Measurements from ENCODE around the gene MAT2B. TPM values are rescaled to one million over a fixed set of nuclear protein-coding genes. Genes with fewer than 3 reads are reported as not detected.
A peak's percentile ranks its signal among the peaks of the same experiment; 100 is the strongest.

The MAT2B gene
- total RNA-seq = 104 and 105 TPM in 2 replicates

DNA sequence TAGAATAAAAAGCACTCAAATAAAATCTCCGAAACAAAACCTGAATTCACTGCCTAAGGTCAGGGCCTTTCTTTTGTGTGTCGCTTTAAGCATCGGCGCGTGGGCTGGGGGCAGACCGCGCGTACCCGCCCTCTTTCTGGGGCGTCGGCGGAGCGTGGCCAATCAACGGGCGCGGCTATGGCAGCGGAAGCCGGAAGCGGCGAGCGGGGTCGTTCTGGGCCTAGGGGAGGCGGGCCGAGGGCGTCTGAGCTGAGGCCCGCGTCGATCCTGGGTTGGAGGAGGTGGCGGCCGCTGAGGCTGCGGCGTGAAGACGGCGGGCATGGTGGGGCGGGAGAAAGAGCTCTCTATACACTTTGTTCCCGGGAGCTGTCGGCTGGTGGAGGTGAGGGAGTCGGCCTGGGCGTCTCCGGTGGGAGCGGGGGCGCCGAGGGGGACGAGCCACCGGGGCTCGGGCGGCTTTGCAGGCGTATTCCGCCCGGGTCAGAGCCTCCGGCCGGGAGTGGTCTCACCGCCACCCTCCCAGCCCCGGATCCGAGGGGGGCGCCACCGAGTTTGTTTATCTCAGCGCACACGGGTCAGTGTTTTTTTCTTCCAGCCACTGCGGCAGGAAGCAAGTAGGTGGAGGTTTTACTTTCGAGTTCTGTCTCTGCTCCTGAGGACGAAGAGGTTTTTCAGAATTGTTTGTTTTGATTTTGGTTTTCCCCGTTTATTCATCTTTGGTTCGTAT is at the start of gene MAT2B:
Gene MAT2B, plus strand, starts transcription at position 252 of the 727 bp plus-strand sequence. Its CDS starts 68 bp downstream, at position 320.
- peak; percentile 99 for DNase-seq
- peak within 1 kb of the TSS; percentile 97 for H3K27ac Mint-ChIP-seq
- peaks cover 43% of the 10 kb centered on the region for H3K4me1 Mint-ChIP-seq
- H3K4me3 Mint-ChIP-seq = peak within 1 kb of the TSS; percentile 93
- peaks cover 21% of the 10 kb centered on the region for H3K36me3 Mint-ChIP-seq (ENCODE audit: low read depth)
- H3K27me3 Mint-ChIP-seq = peaks cover 2% of the 10 kb centered on the region
- H3K9me3 Mint-ChIP-seq = no peaks in the 10 kb centered on the region
- intact Hi-C loops (cut with micrococcal nuclease) = loop anchor here (1.0 to 2.0 kb wide), 3 partner anchors 45 to 68 kb away; partner anchors contain the start of genes CCNG1, HMMR and NUDCD2

DNA sequence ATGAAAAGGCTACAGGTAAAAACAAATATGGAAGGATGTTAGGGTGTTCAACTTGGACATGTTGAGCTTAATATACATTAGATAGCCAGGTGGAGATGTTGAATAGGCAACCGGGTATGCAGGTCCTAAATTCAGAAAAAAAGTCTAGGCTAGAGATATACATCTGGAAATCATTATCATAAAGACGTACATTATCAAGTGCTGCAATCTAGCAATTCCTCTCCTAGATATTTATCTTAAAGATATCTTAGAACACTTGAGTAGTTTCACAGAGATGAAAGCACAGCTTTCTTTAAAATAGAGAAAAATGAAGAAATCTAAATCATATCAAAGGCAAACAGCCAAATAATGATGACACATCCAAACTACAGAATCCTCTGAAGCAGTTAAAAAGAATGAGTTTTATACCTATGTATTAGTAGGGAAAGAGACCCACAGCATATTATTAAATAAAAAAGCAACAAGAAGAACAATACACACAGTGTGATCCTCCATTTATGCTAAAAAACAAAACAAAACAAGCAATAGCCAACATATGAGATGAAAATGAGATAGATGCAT is 49.3 kb upstream of the MAT2B start:
- intact Hi-C loops (cut with micrococcal nuclease) = no loop called here
- Mint-ChIP-seq H3K27ac (no peak overlapping the region), H3K27me3 (no peaks in the 10 kb centered on the region), H3K4me1 (peaks cover 37% of the 10 kb centered on the region), H3K4me3 (no peak overlapping the region), H3K9me3 (no peaks in the 10 kb centered on the region), H3K36me3 (ENCODE audit: low read depth) (peaks cover 47% of the 10 kb centered on the region)
- no peak for DNase-seq

DNA sequence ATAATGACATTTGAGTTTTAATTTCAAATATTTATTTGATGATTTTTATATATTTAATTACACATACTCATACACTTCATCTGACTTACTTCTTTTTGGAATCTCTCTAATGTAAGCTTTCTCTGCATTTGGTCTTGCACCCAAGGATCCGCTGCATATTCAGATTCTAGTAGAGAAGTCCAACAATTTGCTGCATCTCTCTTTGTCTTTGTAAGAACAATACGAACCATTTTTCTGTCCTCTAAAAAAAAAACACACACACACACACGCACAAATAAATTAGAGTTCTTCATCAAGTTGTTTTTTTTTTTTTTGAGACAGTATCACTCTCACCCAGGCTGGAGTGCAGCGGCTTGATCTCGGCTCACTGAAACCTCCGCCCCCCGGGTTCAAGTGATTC is 48.6 kb upstream of the MAT2B start:
- Mint-ChIP-seq H3K36me3 (ENCODE audit: low read depth) (peaks cover 42% of the 10 kb centered on the region), H3K27me3 (no peaks in the 10 kb centered on the region), H3K27ac (no peak overlapping the region), H3K4me1 (peaks cover 37% of the 10 kb centered on the region), H3K9me3 (no peaks in the 10 kb centered on the region), H3K4me3 (no peak overlapping the region)
- no peak for DNase-seq
- intact Hi-C loops (cut with micrococcal nuclease) = no loop called here

DNA sequence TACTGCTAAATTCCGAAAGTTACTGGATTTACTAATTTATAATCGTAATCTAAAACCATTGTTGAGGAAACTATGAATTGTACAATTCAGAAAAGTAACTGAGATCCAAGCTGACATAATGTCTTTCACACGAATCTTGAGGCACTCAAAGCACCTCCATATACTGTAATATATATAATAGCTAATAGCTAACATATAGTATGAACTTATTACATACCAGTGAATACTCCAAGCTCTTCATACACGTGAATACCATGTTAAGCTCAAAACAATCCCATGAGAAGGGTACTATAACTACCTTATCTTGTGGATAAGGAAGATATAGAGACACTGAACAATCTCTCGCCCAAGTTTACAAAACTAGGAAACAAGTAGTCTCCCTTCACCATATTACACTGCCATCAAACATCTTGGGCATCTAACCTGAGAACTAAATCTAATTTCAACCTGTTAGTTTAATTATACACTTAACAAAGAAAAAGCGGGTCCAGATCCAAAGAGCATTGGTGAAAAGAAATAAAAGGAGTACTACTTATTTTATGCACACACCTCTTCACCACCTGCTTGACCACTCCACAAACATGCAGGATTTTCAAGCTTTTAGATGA is 46.5 kb upstream of the MAT2B start:
- peaks cover 43% of the 10 kb centered on the region for H3K4me1 Mint-ChIP-seq
- peak overlapping the region; percentile 99 for H3K27ac Mint-ChIP-seq
- intact Hi-C loops (cut with micrococcal nuclease) = no loop called here
- H3K4me3 Mint-ChIP-seq = peak overlapping the region; percentile 90
- H3K36me3 Mint-ChIP-seq (ENCODE audit: low read depth) = peaks cover 32% of the 10 kb centered on the region
- H3K27me3 Mint-ChIP-seq = no peaks in the 10 kb centered on the region
- no peaks in the 10 kb centered on the region for H3K9me3 Mint-ChIP-seq
- DNase-seq = no peak

DNA sequence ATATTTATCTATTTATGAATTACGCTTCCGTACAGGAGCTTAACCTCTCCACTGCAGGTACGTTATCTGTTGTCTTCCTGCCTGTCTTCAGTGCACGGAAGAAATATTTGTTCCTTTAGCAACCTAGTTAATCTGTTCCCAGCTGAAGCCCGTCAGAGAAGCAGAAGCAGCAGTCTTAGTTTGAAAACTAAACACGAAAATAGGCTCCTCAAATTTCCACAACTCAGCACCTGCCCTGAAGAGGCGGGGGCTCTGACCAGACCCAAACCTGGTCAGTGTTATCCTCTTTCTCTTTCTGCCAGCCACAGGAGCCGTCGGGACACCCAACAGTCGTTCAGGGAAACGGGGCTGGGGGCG is 46.0 kb upstream of the MAT2B start:
- no peaks in the 10 kb centered on the region for H3K27me3 Mint-ChIP-seq
- peaks cover 36% of the 10 kb centered on the region for H3K36me3 Mint-ChIP-seq (ENCODE audit: low read depth)
- intact Hi-C loops (cut with micrococcal nuclease) = no loop called here
- no peaks in the 10 kb centered on the region for H3K9me3 Mint-ChIP-seq
- H3K27ac Mint-ChIP-seq = peak overlapping the region; percentile 99
- DNase-seq = no peak
- H3K4me1 Mint-ChIP-seq = peaks cover 46% of the 10 kb centered on the region
- peak overlapping the region; percentile 90 for H3K4me3 Mint-ChIP-seq

DNA sequence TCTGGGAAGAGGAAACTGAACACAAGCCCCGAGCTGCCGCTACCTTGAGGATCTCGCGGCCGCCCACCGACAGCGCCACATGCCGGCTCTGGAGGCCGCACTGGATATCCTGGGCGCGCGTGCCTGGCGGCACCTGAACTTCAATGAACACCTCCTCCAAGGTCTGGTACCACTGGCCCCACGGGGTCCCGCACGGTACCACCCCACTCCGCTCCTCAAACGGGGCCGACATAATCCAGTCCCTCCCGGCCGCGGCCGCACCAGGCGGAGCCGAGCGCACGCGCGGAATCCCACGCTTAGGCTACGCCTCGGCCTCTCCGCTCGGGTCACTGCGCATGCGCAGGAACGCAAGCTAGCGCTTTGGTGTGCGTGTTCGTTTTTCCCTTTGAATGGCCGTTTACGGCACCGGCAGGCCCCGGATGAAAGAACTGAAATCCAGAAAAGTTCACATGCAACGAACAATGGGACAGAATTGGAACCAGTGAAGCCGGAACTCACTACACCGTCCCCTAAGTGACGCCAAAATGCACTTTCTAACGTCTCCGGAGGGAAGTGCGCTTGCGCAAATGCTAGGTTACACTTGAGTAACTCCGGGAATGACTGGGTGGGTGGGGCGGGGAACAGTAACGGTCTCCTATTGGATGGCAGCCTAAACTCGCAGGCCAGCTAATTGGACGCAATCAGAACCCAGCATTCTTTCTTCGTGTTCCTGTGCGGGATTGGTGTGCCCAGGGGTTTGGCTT is 45.4 kb upstream of the MAT2B start, which contains the start of gene NUDCD2:
Gene NUDCD2, minus strand, starts transcription at position 284 of the 743 bp plus-strand sequence. Its CDS starts 52 bp downstream, at position 232.
- H3K36me3 Mint-ChIP-seq (ENCODE audit: low read depth) = peaks cover 34% of the 10 kb centered on the region
- no peaks in the 10 kb centered on the region for H3K9me3 Mint-ChIP-seq
- H3K4me1 Mint-ChIP-seq = peaks cover 47% of the 10 kb centered on the region
- H3K4me3 Mint-ChIP-seq = peak within 1 kb of the TSS; percentile 90
- intact Hi-C loops (cut with micrococcal nuclease) = loop anchor here (1.0 kb wide), 2 partner anchors 23 to 45 kb away; partner anchors contain the start of genes CCNG1 and MAT2B
- H3K27me3 Mint-ChIP-seq = no peaks in the 10 kb centered on the region
- peak; percentile 98 for DNase-seq
- peak within 1 kb of the TSS; percentile 99 for H3K27ac Mint-ChIP-seq

DNA sequence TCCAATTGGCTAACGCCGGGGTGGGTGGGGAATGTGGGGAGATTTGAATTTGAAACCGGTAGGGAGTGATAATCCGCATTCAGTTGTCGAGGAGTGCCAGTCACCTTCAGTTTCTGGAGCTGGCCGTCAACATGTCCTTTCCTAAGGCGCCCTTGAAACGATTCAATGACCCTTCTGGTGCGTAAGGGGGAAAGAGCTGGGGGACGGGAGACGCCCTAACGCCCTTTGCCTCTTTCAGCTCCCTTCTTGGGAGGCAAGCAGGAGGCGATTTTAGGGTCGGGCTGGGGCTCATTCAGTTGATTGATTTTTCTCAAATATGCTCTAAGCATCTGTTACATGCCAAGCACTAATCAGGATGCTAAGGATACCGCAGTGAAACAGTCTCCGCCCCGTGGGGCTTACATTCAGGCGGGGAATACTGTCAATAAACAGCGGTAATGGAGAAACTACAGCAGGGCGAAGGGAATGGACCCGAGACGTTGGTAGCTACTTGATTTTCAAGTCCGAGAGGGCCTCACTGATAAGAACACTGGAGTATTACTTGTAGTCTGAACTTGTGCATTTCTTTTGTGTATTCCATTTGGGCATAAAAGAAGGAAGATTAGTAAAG is 44.8 kb upstream of the MAT2B start, which contains the start of gene HMMR:
Gene HMMR, plus strand, starts transcription at position 71 of the 610 bp plus-strand sequence. Its CDS starts 61 bp downstream, at position 132.
- DNase-seq = no peak
- Mint-ChIP-seq H3K27ac (peak within 1 kb of the TSS; percentile 99), H3K4me1 (peaks cover 44% of the 10 kb centered on the region), H3K36me3 (ENCODE audit: low read depth) (peaks cover 28% of the 10 kb centered on the region), H3K9me3 (no peaks in the 10 kb centered on the region), H3K27me3 (no peaks in the 10 kb centered on the region), H3K4me3 (peak within 1 kb of the TSS; percentile 90)
- intact Hi-C loops (cut with micrococcal nuclease) = loop anchor here (1.0 kb wide), 2 partner anchors 23 to 45 kb away; partner anchors contain the start of genes CCNG1 and MAT2B

DNA sequence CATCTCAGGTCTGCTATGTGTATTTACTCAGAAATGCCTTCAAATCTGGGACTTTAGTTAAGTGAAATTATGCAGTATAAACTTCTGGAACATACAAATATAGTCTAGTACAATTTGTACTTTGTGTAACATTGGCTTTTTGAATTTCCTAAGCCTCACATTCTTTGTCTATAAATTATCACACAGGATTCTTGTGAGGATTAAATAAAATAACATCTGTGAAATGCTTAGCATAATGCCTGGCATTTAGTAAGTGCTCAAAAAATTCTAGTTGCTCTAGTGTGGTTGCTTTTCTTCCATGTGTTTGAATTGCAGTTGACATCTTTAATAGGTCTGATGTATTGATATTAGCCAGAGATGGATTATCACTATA is 42.4 kb upstream of the MAT2B start:
- Mint-ChIP-seq H3K36me3 (ENCODE audit: low read depth) (peaks cover 15% of the 10 kb centered on the region), H3K4me1 (peaks cover 35% of the 10 kb centered on the region), H3K4me3 (peak overlapping the region; percentile 18), H3K9me3 (no peaks in the 10 kb centered on the region), H3K27ac (peak overlapping the region; percentile 99), H3K27me3 (no peaks in the 10 kb centered on the region)
- DNase-seq = no peak
- intact Hi-C loops (cut with micrococcal nuclease) = no loop called here

DNA sequence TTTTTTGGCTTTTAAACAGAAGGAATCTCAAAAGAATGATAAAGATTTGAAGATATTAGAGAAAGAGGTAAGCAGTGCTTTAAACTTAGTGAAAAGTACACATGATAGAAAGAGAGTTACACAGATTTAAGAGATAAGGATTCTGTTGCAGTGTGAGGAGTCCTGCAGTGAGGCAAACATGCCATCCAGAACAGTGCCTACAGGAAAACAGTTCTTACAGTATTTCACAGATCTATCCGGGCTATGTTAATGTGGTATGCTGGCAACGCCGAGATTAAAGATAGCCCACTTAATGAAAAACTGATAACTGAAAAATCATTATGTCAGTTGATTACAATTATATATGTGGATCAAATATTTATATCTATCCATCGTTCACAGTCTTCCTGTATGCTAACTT is 37.7 kb upstream of the MAT2B start:
- H3K9me3 Mint-ChIP-seq = no peaks in the 10 kb centered on the region
- intact Hi-C loops (cut with micrococcal nuclease) = no loop called here

DNA sequence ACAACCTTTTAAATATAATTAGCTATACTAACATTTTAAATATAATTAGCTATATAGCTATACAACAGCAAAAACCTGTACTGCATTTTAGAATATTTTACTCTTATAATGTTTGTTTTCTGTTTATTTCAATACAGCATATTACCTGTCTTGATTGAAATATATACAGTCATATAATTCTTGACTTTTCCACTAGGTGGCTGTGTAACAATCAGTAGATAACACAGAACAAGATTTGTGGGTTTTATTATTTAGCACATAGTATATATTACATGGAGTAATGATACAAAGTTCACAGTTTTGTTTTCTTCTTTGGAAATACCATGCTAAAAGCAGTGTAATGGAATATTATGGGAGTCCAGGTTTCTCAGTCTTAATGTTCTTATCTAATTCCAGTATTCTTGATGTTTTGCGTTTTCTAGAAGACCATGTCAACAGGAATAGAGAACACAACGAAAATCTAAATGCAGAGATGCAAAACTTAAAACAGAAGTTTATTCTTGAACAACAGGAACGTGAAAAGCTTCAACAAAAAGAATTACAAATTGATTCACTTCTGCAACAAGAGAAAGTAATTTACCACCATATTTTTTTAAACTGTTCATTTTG is 31.7 kb upstream of the MAT2B start:
- Mint-ChIP-seq H3K27me3 (no peaks in the 10 kb centered on the region), H3K4me1 (peaks cover 10% of the 10 kb centered on the region), H3K4me3 (no peak overlapping the region), H3K36me3 (ENCODE audit: low read depth) (peaks cover 47% of the 10 kb centered on the region), H3K9me3 (no peaks in the 10 kb centered on the region), H3K27ac (no peak overlapping the region)
- no peak for DNase-seq
- intact Hi-C loops (cut with micrococcal nuclease) = no loop called here

More for the DNA sequence above, 37.7 kb upstream of the MAT2B start:
- Mint-ChIP-seq H3K36me3 (ENCODE audit: low read depth) (peaks cover 29% of the 10 kb centered on the region), H3K4me1 (peaks cover 26% of the 10 kb centered on the region), H3K4me3 (no peak overlapping the region), H3K27me3 (no peaks in the 10 kb centered on the region), H3K27ac (peak overlapping the region; percentile 44)
- DNase-seq = no peak

DNA sequence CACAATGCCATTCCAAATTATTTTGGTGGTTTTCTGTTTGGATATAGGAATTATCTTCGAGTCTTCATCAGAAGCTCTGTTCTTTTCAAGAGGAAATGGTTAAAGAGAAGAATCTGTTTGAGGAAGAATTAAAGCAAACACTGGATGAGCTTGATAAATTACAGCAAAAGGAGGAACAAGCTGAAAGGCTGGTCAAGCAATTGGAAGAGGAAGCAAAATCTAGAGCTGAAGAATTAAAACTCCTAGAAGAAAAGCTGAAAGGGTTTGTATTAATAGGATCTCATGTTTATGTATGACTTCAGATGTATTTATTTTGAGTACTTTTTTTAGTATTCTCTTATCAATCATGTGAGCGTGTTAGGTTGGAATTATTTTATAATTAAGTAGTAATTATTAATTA is 30.0 kb upstream of the MAT2B start:
- no peak overlapping the region for H3K4me3 Mint-ChIP-seq
- no peaks in the 10 kb centered on the region for H3K9me3 Mint-ChIP-seq
- no peak overlapping the region for H3K27ac Mint-ChIP-seq
- DNase-seq = no peak
- no peaks in the 10 kb centered on the region for H3K27me3 Mint-ChIP-seq
- peaks cover 10% of the 10 kb centered on the region for H3K4me1 Mint-ChIP-seq
- H3K36me3 Mint-ChIP-seq (ENCODE audit: low read depth) = peaks cover 50% of the 10 kb centered on the region
- intact Hi-C loops (cut with micrococcal nuclease) = no loop called here

DNA sequence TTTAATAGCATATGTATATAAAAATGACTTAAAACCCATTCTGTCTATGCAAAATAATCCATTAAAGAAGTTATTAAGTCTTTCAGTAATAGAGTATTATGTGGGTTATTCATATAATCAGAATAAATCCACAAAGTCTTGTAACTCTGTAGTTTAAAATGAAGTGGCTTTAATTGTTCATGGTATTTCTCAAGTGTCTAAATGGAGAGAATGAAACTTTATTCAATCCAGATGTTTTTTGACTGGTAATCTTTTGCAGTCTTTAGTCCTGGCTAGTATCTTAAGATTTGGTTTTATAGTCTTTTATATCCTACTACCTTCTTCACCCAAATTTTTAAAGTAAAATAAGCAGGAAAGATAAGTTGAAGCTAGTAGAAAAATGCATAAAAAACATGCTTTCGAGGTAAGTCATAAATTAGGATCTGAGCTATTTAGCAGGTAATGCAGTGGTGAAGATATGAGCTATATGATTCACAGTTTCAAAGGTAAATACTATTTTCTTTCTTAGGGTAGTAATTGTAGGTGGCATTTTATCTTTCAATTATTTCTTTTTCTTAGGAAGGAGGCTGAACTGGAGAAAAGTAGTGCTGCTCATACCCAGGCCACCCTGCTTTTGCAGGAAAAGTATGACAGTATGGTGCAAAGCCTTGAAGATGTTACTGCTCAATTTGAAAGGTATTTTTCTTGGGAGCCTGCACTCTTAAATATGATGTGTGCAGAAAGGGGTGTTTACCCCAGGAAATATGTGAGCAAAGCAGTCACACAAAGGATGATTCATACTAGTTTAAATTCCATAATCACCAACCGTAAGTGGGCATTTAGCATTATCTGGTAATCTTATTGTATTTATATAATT is 27.1 kb upstream of the MAT2B start:
- H3K36me3 Mint-ChIP-seq (ENCODE audit: low read depth) = peaks cover 53% of the 10 kb centered on the region
- H3K4me3 Mint-ChIP-seq = no peak overlapping the region
- H3K4me1 Mint-ChIP-seq = peaks cover 8% of the 10 kb centered on the region
- no peaks in the 10 kb centered on the region for H3K9me3 Mint-ChIP-seq
- peak overlapping the region; percentile 13 for H3K27ac Mint-ChIP-seq
- H3K27me3 Mint-ChIP-seq = no peaks in the 10 kb centered on the region
- intact Hi-C loops (cut with micrococcal nuclease) = no loop called here
- no peak for DNase-seq
